ENCODE data around the gene EIF4A3.

Gene EIF4A3

GRCh38 chr17:80111702-80112470, 35.0 kb downstream of the EIF4A3 start:
- no peak for DNase-seq (ENCODE audit: low spot score)

GRCh38 chr17:80110927-80111701, 35.8 kb downstream of the EIF4A3 start:
- DNase-seq (ENCODE audit: low spot score), result no peak

GRCh38 chr17:80110447-80110812, 36.5 kb downstream of the EIF4A3 start:
- DNase-seq (ENCODE audit: low spot score), result no peak

GRCh38 chr17:80109713-80110446, 37.0 kb downstream of the EIF4A3 start:
- no peak for DNase-seq (ENCODE audit: low spot score)

- no peak for DNase-seq (ENCODE audit: low spot score)
Observed at GRCh38 chr17:80109066-80109660, 37.8 kb downstream of the EIF4A3 start.

GRCh38 chr17:80108036-80108971, 38.6 kb downstream of the EIF4A3 start:
- DNase-seq (ENCODE audit: low spot score), result no peak

- DNase-seq (ENCODE audit: low spot score), result no peak
Observed at GRCh38 chr17:80107231-80108021, 39.5 kb downstream of the EIF4A3 start.

- no peak for DNase-seq (ENCODE audit: low spot score)
Observed at GRCh38 chr17:80106751-80107150, 40.2 kb downstream of the EIF4A3 start.

GRCh38 chr17:80106176-80106575, 40.8 kb downstream of the EIF4A3 start:
- DNase-seq (ENCODE audit: low spot score), result no peak

- DNase-seq (ENCODE audit: low spot score), result no peak
Observed at GRCh38 chr17:80105762-80106161, 41.2 kb downstream of the EIF4A3 start.

- no peak for DNase-seq (ENCODE audit: low spot score)
Observed at GRCh38 chr17:80104956-80105375, 42.0 kb downstream of the EIF4A3 start.

GRCh38 chr17:80104321-80104955, 42.5 kb downstream of the EIF4A3 start:
- no peak for DNase-seq (ENCODE audit: low spot score)

- no peak for DNase-seq (ENCODE audit: low spot score)
Observed at GRCh38 chr17:80103449-80104085, 43.4 kb downstream of the EIF4A3 start.

- DNase-seq (ENCODE audit: low spot score), result no peak
Observed at GRCh38 chr17:80102664-80103448, 44.1 kb downstream of the EIF4A3 start.

- no peak for DNase-seq (ENCODE audit: low spot score)
Observed at GRCh38 chr17:80101946-80102663, 44.8 kb downstream of the EIF4A3 start.

- DNase-seq (ENCODE audit: low spot score), result peak; percentile 83
Observed at GRCh38 chr17:80101011-80101945, 45.6 kb downstream of the EIF4A3 start, which contains the start of gene GAA. Gene GAA, plus strand, starts transcription at chr17:80101581. Its CDS starts 3,006 bp downstream, at chr17:80104587.

- DNase-seq (ENCODE audit: low spot score), result no peak
Observed at GRCh38 chr17:80100035-80100323, 46.9 kb downstream of the EIF4A3 start.
